ENCODE results near the gene GNG11.

- TF ChIP-seq CTCF (IDR thresholded peaks at IDR 0.05) (no peak), POLR2AphosphoS5 (IDR thresholded peaks at IDR 0.05) (no peak), POLR2A (IDR thresholded peaks at IDR 0.05) (no peak), EP300 (IDR thresholded peaks at IDR 0.05) (no peak)
Observed at GRCh38 chr7:93920496-93921182, 896 bp upstream of the GNG11 start.
